Esophagus squamous epithelium (tissue), 5 donors: ENCODE measurements around the gene LIPC. TPM values are rescaled to one million over a fixed set of nuclear protein-coding genes. Genes with fewer than 3 reads are reported as not detected.

Experiments
- DNase-seq: peaks from one replicate; lab custom pipeline; 2025; lab: John Stamatoyannopoulos, UW
- H3K27ac ChIP-seq, 4 donors: fragments of 200-600 bp; sonication (generic); one replicate each; pipeline ENCODE4 v1.5.1; 2016 to 2019; ENCODE audit warnings: mild to moderate bottlenecking in 1 of 4
- H3K27me3 ChIP-seq, 4 donors: fragments of 200-600 bp; sonication (generic); 1 replicate in 3 of 4; 2 replicates in 1 of 4; pipeline versions ENCODE4 v1.5.1 to v1.6.0; 2017 to 2021; ENCODE audit warnings: antibody characterized with exemption in 1 of 4
- H3K36me3 ChIP-seq, 3 donors: fragments of 200-600 bp; sonication (generic); one replicate each; pipeline ENCODE4 v1.5.1; 2016 to 2019
- H3K4me1 ChIP-seq, 3 donors: fragments of 200-600 bp; sonication (generic); one replicate each; pipeline ENCODE4 v1.5.1; 2017 to 2019
- H3K4me3 ChIP-seq, 4 donors: fragments of 200-600 bp; sonication (generic); 1 replicate in 3 of 4; 2 replicates in 1 of 4; pipeline ENCODE4 v1.5.1; 2016 to 2019; ENCODE audit warnings: mild to moderate bottlenecking in 2 of 4, moderate library complexity in 1 of 4
- H3K9me3 ChIP-seq, 3 donors: fragments of 200-600 bp; sonication (generic); one replicate each; pipeline ENCODE4 v1.5.1; 2016 to 2019
- POLR2A ChIP-seq, 4 donors: fragments of 450-650 bp; IDR thresholded peaks; one replicate each; pipeline ENCODE4 v1.6.1; 2017; ENCODE audit warnings: antibody characterized with exemption in 4 of 4, mild to moderate bottlenecking in 4 of 4, moderate library complexity in 3 of 4
- WGBS, 2 donors: methylation state at CpG; one replicate each; pipeline ENCODE4 v1.1.5; 2018; 5-methylcytosine and 5-hydroxymethylcytosine counted together
- intact Hi-C: fragments of 100-400 bp; cut with DNase I; formaldehyde crosslinking; loops from one replicate; pipeline ENCODE4 v1.15.0; 2022
- total RNA-seq, 4 donors: library from RNA; depleted of rRNA; stranded (reverse); fragments of >200 nt; gene quantifications; one replicate each; pipeline ENCODE4 v1.1.0, GENCODE V29; 2016
- TF ChIP-seq, protein P1 (sequence below), 6 experiments: fragments of 450-650 bp in 4 of 6; fragments of 200-600 bp in 2 of 6; sonication (generic) in 2 of 6; IDR thresholded peaks; one replicate each; pipeline ENCODE4 v1.5.1; 2016 to 2019; ENCODE audit warnings: antibody characterized with exemption in 6 of 6, mild to moderate bottlenecking in 4 of 6, moderate library complexity in 4 of 6
- donor health status: DM: yes; HTN: yes; CAD: no.

LIPC gene
- total RNA-seq, 4 donors from 2014 or later, result 0.27 to 1.1 (median 0.38) TPM; not detected in 1

DNA sequence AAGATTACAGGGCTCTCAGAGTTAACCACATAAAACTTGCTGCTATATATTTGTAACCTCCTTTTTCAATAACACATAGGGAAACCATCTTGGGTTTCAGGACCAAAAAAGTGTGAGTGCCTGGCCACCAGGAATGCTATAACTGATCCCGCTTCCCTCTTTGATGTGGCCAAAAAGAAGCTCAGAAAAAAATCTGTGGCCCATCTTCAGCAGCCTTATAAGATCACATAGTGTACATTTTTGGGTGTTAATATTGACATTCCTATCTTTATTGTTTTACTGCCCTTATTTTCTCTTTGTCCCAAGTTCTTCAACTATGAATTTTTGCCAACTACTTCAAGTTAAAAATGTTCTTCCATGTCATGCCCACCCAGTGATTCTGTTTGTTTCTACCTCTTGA lies 102.8 kb downstream of the LIPC start:
- no peaks in the 10 kb centered on the region for H3K36me3 ChIP-seq
- TF ChIP-seq, protein P1, sequence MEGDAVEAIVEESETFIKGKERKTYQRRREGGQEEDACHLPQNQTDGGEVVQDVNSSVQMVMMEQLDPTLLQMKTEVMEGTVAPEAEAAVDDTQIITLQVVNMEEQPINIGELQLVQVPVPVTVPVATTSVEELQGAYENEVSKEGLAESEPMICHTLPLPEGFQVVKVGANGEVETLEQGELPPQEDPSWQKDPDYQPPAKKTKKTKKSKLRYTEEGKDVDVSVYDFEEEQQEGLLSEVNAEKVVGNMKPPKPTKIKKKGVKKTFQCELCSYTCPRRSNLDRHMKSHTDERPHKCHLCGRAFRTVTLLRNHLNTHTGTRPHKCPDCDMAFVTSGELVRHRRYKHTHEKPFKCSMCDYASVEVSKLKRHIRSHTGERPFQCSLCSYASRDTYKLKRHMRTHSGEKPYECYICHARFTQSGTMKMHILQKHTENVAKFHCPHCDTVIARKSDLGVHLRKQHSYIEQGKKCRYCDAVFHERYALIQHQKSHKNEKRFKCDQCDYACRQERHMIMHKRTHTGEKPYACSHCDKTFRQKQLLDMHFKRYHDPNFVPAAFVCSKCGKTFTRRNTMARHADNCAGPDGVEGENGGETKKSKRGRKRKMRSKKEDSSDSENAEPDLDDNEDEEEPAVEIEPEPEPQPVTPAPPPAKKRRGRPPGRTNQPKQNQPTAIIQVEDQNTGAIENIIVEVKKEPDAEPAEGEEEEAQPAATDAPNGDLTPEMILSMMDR (IDR thresholded peaks at IDR 0.05), result no peak
- TF ChIP-seq POLR2A (IDR thresholded peaks at IDR 0.05), result no peak
- no peak overlapping the region for H3K27ac ChIP-seq
- no peaks in the 10 kb centered on the region for H3K4me1 ChIP-seq
- no peak overlapping the region for H3K4me3 ChIP-seq
- H3K9me3 ChIP-seq, result no peaks in the 10 kb centered on the region
- H3K27me3 ChIP-seq, result no peaks in the 10 kb centered on the region
- intact Hi-C loops, result no loop called here
- DNase-seq, result no peak
- WGBS, 2 donors, result 90 to 94% methylated on average over 1 of the region's 1 CpG

DNA sequence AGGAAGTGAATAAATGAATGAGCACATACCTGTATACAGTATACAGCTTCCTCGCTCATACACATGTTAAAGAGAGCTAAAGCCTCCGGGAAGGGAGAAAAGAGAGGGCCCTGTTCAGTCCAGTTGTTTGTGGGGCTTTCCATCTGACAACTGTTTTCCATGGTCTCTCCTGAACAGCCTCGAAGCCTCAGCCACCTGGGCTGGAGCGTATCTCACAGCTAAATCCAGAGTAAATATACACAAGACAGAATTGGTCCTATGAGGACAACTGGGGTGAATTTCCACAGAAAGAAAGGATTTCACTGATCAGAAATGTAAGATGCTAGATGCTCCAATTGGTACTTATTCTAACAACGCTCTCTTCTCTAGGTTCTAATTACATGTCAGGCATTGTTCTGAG lies 103.5 kb downstream of the LIPC start:
- intact Hi-C loops, result no loop called here
- WGBS, 2 donors, result 80 to 81% methylated on average over 5 of the region's 5 CpGs

DNA sequence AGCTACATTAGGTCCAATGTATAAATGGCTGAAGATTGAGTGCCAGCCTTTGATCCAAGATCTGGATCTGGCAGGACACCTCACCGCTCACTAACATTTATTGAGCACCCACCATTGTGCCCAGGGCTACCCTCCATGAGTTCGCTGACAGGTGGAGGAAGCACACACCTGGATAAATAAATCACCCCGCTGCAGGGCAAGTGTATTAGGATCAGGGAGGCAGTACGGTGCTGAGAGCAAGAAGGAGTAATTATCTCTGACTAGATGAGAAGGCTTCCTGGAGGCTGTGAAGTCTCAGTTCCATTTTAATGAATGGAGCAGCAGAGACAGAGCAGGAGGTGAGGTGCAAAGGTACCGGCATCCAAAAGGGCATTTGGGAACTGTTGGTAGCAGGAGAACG lies 104.1 kb downstream of the LIPC start:
- Histone ChIP-seq H3K9me3 (no peaks in the 10 kb centered on the region), H3K4me3 (no peak overlapping the region), H3K27ac (no peak overlapping the region), H3K4me1 (no peaks in the 10 kb centered on the region), H3K36me3 (no peaks in the 10 kb centered on the region), H3K27me3 (no peaks in the 10 kb centered on the region)
- DNase-seq, result no peak
- 53 to 81% methylated on average over 6 of the region's 6 CpGs for WGBS, 2 donors
- intact Hi-C loops, result no loop called here
- TF ChIP-seq, protein P1 (IDR thresholded peaks at IDR 0.05), result no peak
- TF ChIP-seq POLR2A (IDR thresholded peaks at IDR 0.05), result no peak

More for the DNA sequence above, 103.5 kb downstream of the LIPC start:
- no peaks in the 10 kb centered on the region for H3K36me3 ChIP-seq
- TF ChIP-seq POLR2A (IDR thresholded peaks at IDR 0.05), result no peak
- TF ChIP-seq, protein P1 (IDR thresholded peaks at IDR 0.05), result no peak
- H3K4me3 ChIP-seq, result no peak overlapping the region
- H3K27ac ChIP-seq, result no peak overlapping the region
- no peak for DNase-seq
- H3K27me3 ChIP-seq, result no peaks in the 10 kb centered on the region
- no peaks in the 10 kb centered on the region for H3K4me1 ChIP-seq
- no peaks in the 10 kb centered on the region for H3K9me3 ChIP-seq

GRCh38 chr15:58536414-58536813 lies 104.6 kb downstream of the LIPC start:
- H3K36me3 ChIP-seq, result no peaks in the 10 kb centered on the region
- intact Hi-C loops, result no loop called here
- TF ChIP-seq, protein P1 (IDR thresholded peaks at IDR 0.05), result no peak
- TF ChIP-seq POLR2A (IDR thresholded peaks at IDR 0.05), result no peak
- H3K9me3 ChIP-seq, result no peaks in the 10 kb centered on the region
- H3K4me1 ChIP-seq, result no peaks in the 10 kb centered on the region
- DNase-seq, result no peak
- no peak overlapping the region for H3K27ac ChIP-seq
- no peaks in the 10 kb centered on the region for H3K27me3 ChIP-seq
- WGBS, 2 donors, result 83 to 87% methylated on average over 4 of the region's 4 CpGs
- H3K4me3 ChIP-seq, result no peak overlapping the region

DNA sequence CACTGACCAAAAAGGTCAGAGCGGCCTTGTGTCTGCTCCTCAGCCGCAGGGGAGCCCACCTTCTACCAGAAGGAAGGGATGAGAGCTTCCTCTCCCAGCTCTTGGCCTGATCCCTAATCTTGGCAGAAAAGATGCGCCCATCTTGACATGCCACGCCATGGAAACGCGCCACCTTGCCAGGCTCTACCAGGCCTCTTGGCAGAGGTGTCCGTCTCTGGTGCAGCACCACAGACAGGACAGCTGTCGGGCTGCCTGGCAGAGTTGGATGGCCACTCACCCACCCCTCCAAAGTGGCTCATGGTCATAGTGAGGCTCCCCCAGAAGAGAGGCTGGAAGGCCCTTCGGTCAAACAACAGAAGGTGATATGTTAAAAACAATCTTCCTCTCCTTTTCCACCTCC lies 105.2 kb downstream of the LIPC start:
- H3K36me3 ChIP-seq, result no peaks in the 10 kb centered on the region
- H3K9me3 ChIP-seq, result no peaks in the 10 kb centered on the region
- no peak overlapping the region for H3K4me3 ChIP-seq
- TF ChIP-seq, protein P1 (IDR thresholded peaks at IDR 0.05), result no peak
- no peak for TF ChIP-seq POLR2A (IDR thresholded peaks at IDR 0.05)
- no peaks in the 10 kb centered on the region for H3K27me3 ChIP-seq
- intact Hi-C loops, result no loop called here
- H3K4me1 ChIP-seq, result no peaks in the 10 kb centered on the region
- H3K27ac ChIP-seq, result no peak overlapping the region
- 88 to 95% methylated on average over 3 to 9 of the region's 9 CpGs for WGBS, 2 donors
- DNase-seq, result no peak
